BLaER1 treated with 17β-estradiol and CSF1 and Interleukin-3, amounts not matched to agents 10 nM and 100 nM (cell line): ENCODE data around the gene MAOB.
A peak's percentile ranks its signal among the peaks of the same experiment; 100 is the strongest.
"Not testable (repeated sequence)": the region's sequence is repeated elsewhere in the genome, so short reads cannot be mapped to it uniquely, and the experiment has no call there.

Experiments
- H3K27ac ChIP-seq, 11 experiments: shearing (Covaris generic); formaldehyde crosslinking; 2 replicates each; pipeline ENCODE4 v1.8.1; 2022
- H3K27me3 ChIP-seq, 11 experiments: shearing (Covaris generic); formaldehyde crosslinking; 2 replicates each; pipeline ENCODE4 v1.8.1; 2022
- H3K36me3 ChIP-seq, 11 experiments: shearing (Covaris generic); formaldehyde crosslinking; 2 replicates each; pipeline ENCODE4 v1.8.1; 2022
- H3K4me1 ChIP-seq, 10 experiments: shearing (Covaris generic); formaldehyde crosslinking; 2 replicates each; pipeline ENCODE4 v1.8.1; 2022
- H3K4me2 ChIP-seq, 11 experiments: shearing (Covaris generic); formaldehyde crosslinking; 2 replicates each; pipeline ENCODE4 v1.8.1; 2022
- H3K4me3 ChIP-seq, 10 experiments: shearing (Covaris generic); formaldehyde crosslinking; 2 replicates each; pipeline ENCODE4 v1.8.1; 2022
- H3K9ac ChIP-seq, 11 experiments: shearing (Covaris generic); formaldehyde crosslinking; 2 replicates each; pipeline ENCODE4 v1.8.1; 2022
- H3K9me3 ChIP-seq, 11 experiments: shearing (Covaris generic); formaldehyde crosslinking; replicated peaks in 1 of 11; 2 replicates each; pipeline ENCODE4 v1.8.1; 2022
- H4K20me1 ChIP-seq, 11 experiments: shearing (Covaris generic); formaldehyde crosslinking; 2 replicates each; pipeline ENCODE4 v1.8.1; 2022
- Cebpa-rat ChIP-seq, 11 experiments: shearing (Covaris generic); IDR thresholded peaks; 2 replicates each; pipeline ENCODE4 v1.8.1; 2022

Gene MAOB

GRCh38 chrX:43882294-43882681, at the start of gene MAOB:
MAOB (minus strand) TSS chrX:43882450; CDS start chrX:43882299, 151 bp downstream.
- H3K27me3 ChIP-seq, result no peaks in the 10 kb centered on the region
- no peak within 1 kb of the TSS for H3K27ac ChIP-seq
- H4K20me1 ChIP-seq, result no peaks in the 10 kb centered on the region
- H3K9me3 ChIP-seq, result peaks cover 0 to 11% (median 0%) of the 10 kb centered on the region in 11 experiments; a peak in 5 of 22 replicates
- H3K4me1 ChIP-seq, result no peaks in the 10 kb centered on the region
- no peak within 1 kb of the TSS for H3K4me3 ChIP-seq
- H3K36me3 ChIP-seq, result no peaks in the 10 kb centered on the region
- H3K9ac ChIP-seq, result no peak within 1 kb of the TSS
- H3K4me2 ChIP-seq, result no peak within 1 kb of the TSS
- no peak for TF ChIP-seq Cebpa-rat (IDR thresholded peaks at IDR 0.05)

GRCh38 chrX:43922032-43922431, 39.8 kb upstream of the MAOB start:
- not testable (repeated sequence) for H3K27ac ChIP-seq, H3K9ac ChIP-seq, H3K4me1 ChIP-seq, H3K36me3 ChIP-seq, H3K4me2 ChIP-seq, H3K27me3 ChIP-seq, H4K20me1 ChIP-seq, H3K4me3 ChIP-seq
- H3K9me3 ChIP-seq, result peaks cover 0 to 15% (median 0%) of the 10 kb centered on the region in 11 experiments; a peak in 5 of 22 replicates

- not testable (repeated sequence) for H3K36me3 ChIP-seq, H3K27me3 ChIP-seq, H3K9ac ChIP-seq, H3K27ac ChIP-seq, H3K4me3 ChIP-seq, H4K20me1 ChIP-seq, H3K4me1 ChIP-seq, H3K4me2 ChIP-seq, H3K9me3 ChIP-seq
Observed at GRCh38 chrX:43910772-43911171, 28.5 kb upstream of the MAOB start.

- Histone ChIP-seq H3K27ac (no peak overlapping the region), H4K20me1 (no peaks in the 10 kb centered on the region), H3K4me3 (no peak overlapping the region), H3K27me3 (no peaks in the 10 kb centered on the region), H3K9ac (no peak overlapping the region), H3K36me3 (no peaks in the 10 kb centered on the region), H3K4me2 (no peak overlapping the region), H3K4me1 (no peaks in the 10 kb centered on the region), H3K9me3 (no peaks in the 10 kb centered on the region)
- no peak for TF ChIP-seq Cebpa-rat (IDR thresholded peaks at IDR 0.05)
Observed at GRCh38 chrX:43910012-43910411, 27.8 kb upstream of the MAOB start.

- Histone ChIP-seq H3K36me3 (no peaks in the 10 kb centered on the region), H3K4me3 (no peak overlapping the region), H3K27ac (no peak overlapping the region), H3K4me2 (no peak overlapping the region), H3K27me3 (no peaks in the 10 kb centered on the region), H3K4me1 (no peaks in the 10 kb centered on the region), H3K9ac (no peak overlapping the region), H3K9me3 (no peaks in the 10 kb centered on the region), H4K20me1 (no peaks in the 10 kb centered on the region)
- TF ChIP-seq Cebpa-rat (IDR thresholded peaks at IDR 0.05), result no peak
Observed at GRCh38 chrX:43909141-43909540, 26.9 kb upstream of the MAOB start.

GRCh38 chrX:43899878-43900815, 17.9 kb upstream of the MAOB start:
- Histone ChIP-seq H3K4me1 (no peaks in the 10 kb centered on the region), H3K4me2 (no peak overlapping the region), H3K9me3 (no peaks in the 10 kb centered on the region), H3K9ac (no peak overlapping the region), H3K27me3 (no peaks in the 10 kb centered on the region; a peak in 1 of 22 replicates), H3K27ac (no peak overlapping the region), H3K4me3 (no peak overlapping the region), H3K36me3 (no peaks in the 10 kb centered on the region), H4K20me1 (no peaks in the 10 kb centered on the region)
- TF ChIP-seq Cebpa-rat (IDR thresholded peaks at IDR 0.05), result no peak

GRCh38 chrX:43898406-43899035, 16.3 kb upstream of the MAOB start:
- Histone ChIP-seq H3K4me3 (no peak overlapping the region), H3K27ac (no peak overlapping the region), H3K9ac (no peak overlapping the region), H4K20me1 (no peaks in the 10 kb centered on the region), H3K27me3 (no peaks in the 10 kb centered on the region; a peak in 1 of 22 replicates), H3K4me2 (no peak overlapping the region), H3K36me3 (no peaks in the 10 kb centered on the region), H3K9me3 (no peaks in the 10 kb centered on the region), H3K4me1 (no peaks in the 10 kb centered on the region)
- no peak for TF ChIP-seq Cebpa-rat (IDR thresholded peaks at IDR 0.05)

- Histone ChIP-seq H3K4me3 (no peak overlapping the region), H3K9ac (no peak overlapping the region), H3K9me3 (no peaks in the 10 kb centered on the region), H3K4me2 (no peak overlapping the region), H3K4me1 (peaks cover 0 to 9% (median 7%) of the 10 kb centered on the region in 10 experiments; a peak in 15 of 20 replicates), H3K36me3 (no peaks in the 10 kb centered on the region), H3K27ac (no peak overlapping the region), H3K27me3 (no peaks in the 10 kb centered on the region; a peak in 1 of 22 replicates), H4K20me1 (no peaks in the 10 kb centered on the region)
- TF ChIP-seq Cebpa-rat (IDR thresholded peaks at IDR 0.05), result peak in 8 of 11 experiments; percentile 59 to 94 (median 88); a peak in 15 of 22 replicates
Observed at GRCh38 chrX:43897290-43897689, 15.0 kb upstream of the MAOB start.

- H3K27me3 ChIP-seq, result no peaks in the 10 kb centered on the region
- no peak overlapping the region for H3K9ac ChIP-seq
- H3K27ac ChIP-seq, result no peak overlapping the region
- no peak overlapping the region for H3K4me3 ChIP-seq
- H3K4me2 ChIP-seq, result peak overlapping the region in 8 of 11 experiments; percentile 12 to 73 (median 48); a peak in 15 of 22 replicates
- no peaks in the 10 kb centered on the region for H3K36me3 ChIP-seq
- no peaks in the 10 kb centered on the region for H4K20me1 ChIP-seq
- no peak for TF ChIP-seq Cebpa-rat (IDR thresholded peaks at IDR 0.05)
- H3K4me1 ChIP-seq, result peaks cover 0 to 14% (median 8%) of the 10 kb centered on the region in 10 experiments; a peak in 15 of 20 replicates
- peaks cover 10 to 26% (median 17%) of the 10 kb centered on the region in 11 experiments; a peak in 21 of 22 replicates for H3K9me3 ChIP-seq
Observed at GRCh38 chrX:43892336-43892870, 10.2 kb upstream of the MAOB start.
